IMR-90 (cell line): ENCODE results near the gene HYOU1. TPM values are rescaled to one million over a fixed set of nuclear protein-coding genes. Genes with fewer than 3 reads are reported as not detected.

Experiments
- ATAC-seq: fragments of 200-7000 bp; cut with Tn5 transposase; 2 replicates; pipeline ENCODE4 v1.9.1; 2020; ENCODE audit warnings: low read depth, mild to moderate bottlenecking, moderate library complexity
- BruUV-seq: library from RNA; stranded (reverse); fragments of 400-500 nt; replicated peaks from 2 replicates; lab custom pipeline; 2021; lab: Mats Ljungman, UMichigan
- CTCF ChIA-PET: fragments of 300-600 bp; formaldehyde crosslinking; extraction: SDS; loops from one replicate; lab custom pipeline; 2021; ENCODE audit warnings: antibody characterized with exemption; lab: Yijun Ruan, JAX
- POLR2A ChIA-PET: fragments of 300-600 bp; sonication (Branson Sonifier 250); formaldehyde crosslinking; loops from one replicate; lab custom pipeline; 2022; ENCODE audit warnings: antibody characterized with exemption; ENCODE audit not compliant: unreplicated experiment; lab: Charles Lee
- DNase-seq: peaks from one replicate; pipeline ENCODE4 v3.0.0; 2013
- H2AFZ ChIP-seq: replicated peaks from 2 replicates; pipeline ENCODE3; 2013; ENCODE audit warnings: low read length, mild to moderate bottlenecking; ENCODE audit not compliant: poor library complexity
- H2AK5ac ChIP-seq: 2 replicates; pipeline ENCODE4 v1.6.1; 2013; ENCODE audit warnings: low read depth, low read length, inconsistent platforms
- H2AK9ac ChIP-seq: replicated peaks from 2 replicates; pipeline ENCODE3; 2013; ENCODE audit warnings: mild to moderate bottlenecking, low read depth, low read length, moderate library complexity; ENCODE audit not compliant: poor library complexity
- H2BK120ac ChIP-seq: 2 replicates; pipeline ENCODE4 v1.6.1; 2013; ENCODE audit warnings: low read depth, low read length, inconsistent platforms
- H2BK15ac ChIP-seq: 3 replicates; pipeline ENCODE4 v1.6.1; 2013; ENCODE audit warnings: low read depth, low read length, inconsistent platforms
- H2BK20ac ChIP-seq: 2 replicates; pipeline ENCODE4 v1.6.1; 2013; ENCODE audit warnings: low read depth, mild to moderate bottlenecking, inconsistent platforms, low read length, moderate library complexity
- H2BK5ac ChIP-seq: 2 replicates; pipeline ENCODE4 v1.6.1; 2013; ENCODE audit warnings: mild to moderate bottlenecking, low read depth, low read length, inconsistent platforms; ENCODE audit not compliant: poor library complexity, severe bottlenecking
- H3K14ac ChIP-seq: replicated peaks from 2 replicates; pipeline ENCODE4 v1.6.1; 2013; ENCODE audit warnings: low read depth, low read length, inconsistent platforms
- H3K18ac ChIP-seq: 2 replicates; pipeline ENCODE4 v1.6.1; 2013; ENCODE audit warnings: low read depth, low read length, control low read depth
- H3K23ac ChIP-seq: 2 replicates; pipeline ENCODE4 v1.6.1; 2013; ENCODE audit warnings: low read depth, low read length, inconsistent platforms
- H3K27ac ChIP-seq: 2 replicates; pipeline ENCODE4 v1.5.1; 2013; ENCODE audit warnings: mild to moderate bottlenecking, control low read depth, low read length; ENCODE audit not compliant: insufficient read depth
- H3K27me3 ChIP-seq: 2 replicates; pipeline ENCODE4 v1.6.1; 2013; ENCODE audit warnings: low read length; ENCODE audit not compliant: control insufficient read depth, insufficient read depth
- H3K36me3 ChIP-seq: 2 replicates; pipeline ENCODE4 v1.6.1; 2013; ENCODE audit warnings: low read length, mixed read lengths; ENCODE audit not compliant: control insufficient read depth, insufficient read depth
- H3K4ac ChIP-seq: 2 replicates; pipeline ENCODE4 v1.6.1; 2013; ENCODE audit warnings: low read depth, low read length, inconsistent platforms
- H3K4me1 ChIP-seq: 2 replicates; pipeline ENCODE4 v1.6.1; 2013; ENCODE audit warnings: low read length, mixed read lengths; ENCODE audit not compliant: control insufficient read depth, insufficient read depth
- H3K4me2 ChIP-seq: 2 replicates; pipeline ENCODE4 v1.6.1; 2013; ENCODE audit warnings: low read depth, mild to moderate bottlenecking, control low read depth, low read length, moderate library complexity
- H3K4me3 ChIP-seq: 2 replicates; pipeline ENCODE4 v1.5.1; 2013; ENCODE audit warnings: low read depth, mild to moderate bottlenecking, control low read depth, low read length, moderate library complexity; ENCODE audit not compliant: insufficient read depth
- H3K56ac ChIP-seq: 2 replicates; pipeline ENCODE4 v1.6.1; 2013; ENCODE audit warnings: low read length, inconsistent platforms; ENCODE audit not compliant: insufficient read depth; ENCODE audit errors: extremely low read depth
- H3K79me1 ChIP-seq, 2 experiments: 2 replicates each; pipeline ENCODE4 v1.6.1; 2013; ENCODE audit warnings: low read length in 2 of 2, inconsistent platforms in 1 of 2, low read depth in 1 of 2
- H3K9ac ChIP-seq: 2 replicates; pipeline ENCODE4 v1.6.1; 2013; ENCODE audit warnings: low read depth, low read length, control low read depth
- H3K9me1 ChIP-seq: 2 replicates; pipeline ENCODE4 v1.6.1; 2013; ENCODE audit warnings: low read length, inconsistent platforms; ENCODE audit not compliant: insufficient read depth
- H3K9me3 ChIP-seq: 2 replicates; pipeline ENCODE4 v1.6.1; 2013; ENCODE audit warnings: low read length; ENCODE audit not compliant: control insufficient read depth, insufficient read depth
- H4K20me1 ChIP-seq: 2 replicates; pipeline ENCODE4 v1.6.1; 2013; ENCODE audit warnings: low read length, inconsistent platforms; ENCODE audit not compliant: insufficient read depth
- H4K5ac ChIP-seq: 2 replicates; pipeline ENCODE4 v1.6.1; 2013; ENCODE audit warnings: mild to moderate bottlenecking, low read depth, low read length, control low read depth
- H4K8ac ChIP-seq, 2 experiments: 2 replicates each; pipeline ENCODE4 v1.6.1; 2013; ENCODE audit warnings: low read depth in 2 of 2, low read length in 2 of 2, control low read depth in 1 of 2, inconsistent platforms in 1 of 2
- H4K91ac ChIP-seq: 2 replicates; pipeline ENCODE4 v1.6.1; 2013; ENCODE audit warnings: low read depth, low read length, inconsistent platforms; ENCODE audit not compliant: insufficient read depth
- CEBPB ChIP-seq: IDR thresholded peaks from 2 replicates; pipeline ENCODE4 v1.6.1; 2012; ENCODE audit warnings: low read depth, low read length, improper control_type of control experiment
- ELK1 ChIP-seq: fragments of 150-350 bp; IDR thresholded peaks from 2 replicates; pipeline ENCODE4 v1.6.1; 2016; ENCODE audit warnings: low read depth, mild to moderate bottlenecking, low read length, moderate library complexity, borderline replicate concordance
- FOS ChIP-seq: fragments of 150-350 bp; IDR thresholded peaks from 2 replicates; pipeline ENCODE4 v1.6.1; 2016; ENCODE audit warnings: low read depth, low read length
- MAFK ChIP-seq: IDR thresholded peaks from 2 replicates; pipeline ENCODE4 v1.6.1; 2012; ENCODE audit warnings: low read depth, low read length, improper control_type of control experiment
- MAZ ChIP-seq: IDR thresholded peaks from 2 replicates; pipeline ENCODE4 v1.6.1; 2012; ENCODE audit warnings: low read depth, mild to moderate bottlenecking, low read length, improper control_type of control experiment, moderate library complexity, borderline replicate concordance
- MXI1 ChIP-seq: IDR thresholded peaks from 2 replicates; pipeline ENCODE4 v1.6.1; 2012; ENCODE audit warnings: low read depth, mild to moderate bottlenecking, low read length, moderate library complexity, borderline replicate concordance
- NFE2L2 ChIP-seq: fragments of 150-350 bp; IDR thresholded peaks from 2 replicates; pipeline ENCODE4 v1.6.1; 2016; ENCODE audit warnings: low read depth, mild to moderate bottlenecking, low read length
- POLR2A ChIP-seq: IDR thresholded peaks from 2 replicates; pipeline ENCODE4 v1.6.1; 2012; ENCODE audit warnings: mild to moderate bottlenecking, low read depth, low read length
- RCOR1 ChIP-seq: IDR thresholded peaks from 2 replicates; pipeline ENCODE4 v1.6.1; 2012; ENCODE audit warnings: mild to moderate bottlenecking, low read length, improper control_type of control experiment; ENCODE audit not compliant: insufficient replicate concordance
- RFX5 ChIP-seq: IDR thresholded peaks from 2 replicates; pipeline ENCODE4 v1.8.0; 2012; ENCODE audit warnings: low read depth, mild to moderate bottlenecking, low read length, moderate library complexity
- SMC3 ChIP-seq: fragments of 150-350 bp; IDR thresholded peaks from 2 replicates; pipeline ENCODE4 v1.6.1; 2016; ENCODE audit warnings: low read depth, mild to moderate bottlenecking, antibody characterized with exemption, low read length, moderate library complexity
- WGBS, 2 experiments: methylation state at CpG; one replicate each; pipeline versions ENCODE4 v1.1.5 to v1.1.7; 2013; ENCODE audit warnings: missing lambda C conversion rate in 2 of 2; ENCODE audit not compliant: insufficient read length in 1 of 2; ENCODE audit errors: extremely low coverage in 2 of 2; 5-methylcytosine and 5-hydroxymethylcytosine counted together
- dilution Hi-C: fragments of 300-500 bp; cut with HindIII; formaldehyde crosslinking; loops from one replicate; pipeline ENCODE4 v1.14.3; 2018; ENCODE audit warnings: low sequenced_read_pairs; ENCODE audit not compliant: unreplicated experiment
- in situ Hi-C: fragments of 300-500 bp; cut with MboI; formaldehyde crosslinking; loops from 3 replicates; pipeline ENCODE4 v1.14.3; 2019; ENCODE audit warnings: low sequenced_read_pairs, inconsistent platforms, mixed read lengths
- intact Hi-C: fragments of 100-400 bp; cut with micrococcal nuclease; formaldehyde crosslinking; loops from 2 replicates; pipeline ENCODE4 v1.10.0; 2022
- polyA plus RNA-seq, 3 experiments: library from polyadenylated mRNA; depleted of rRNA; stranded (reverse); fragments of >200 nt; gene quantifications; 2 replicates each; pipeline ENCODE4 v1.2.3, GENCODE V29; 2012; ENCODE audit warnings: low replicate concordance in 1 of 3
- total RNA-seq: library from RNA; depleted of rRNA; stranded (reverse); fragments of >200 nt; gene quantifications from 2 replicates; pipeline ENCODE4 v1.2.3, GENCODE V29; 2012
- TF ChIP-seq, protein P1 (sequence below): conservative IDR thresholded peaks from 2 replicates; pipeline ENCODE4 v1.5.1; 2012; ENCODE audit warnings: mild to moderate bottlenecking, low read depth, low read length, improper control_type of control experiment
- TF ChIP-seq, protein P2 (sequence below): fragments of 150-350 bp; IDR thresholded peaks from 2 replicates; pipeline ENCODE4 v1.6.1; 2017; ENCODE audit warnings: mild to moderate bottlenecking, antibody characterized with exemption, low read length, low read depth

HYOU1 gene
- total and polyA plus RNA-seq, 2 of the 4 experiments (the other 2 are of a cell fraction) = 117 to 181 TPM

GRCh38 chr11:119024430-119025098 is 32.4 kb downstream of the HYOU1 start:
- Histone ChIP-seq H2AK5ac (no peak overlapping the region), H3K4me3 (no peak overlapping the region), H3K9me1 (peaks cover 3% of the 10 kb centered on the region), H3K36me3 (peaks cover 27% of the 10 kb centered on the region), H4K20me1 (peaks cover 4% of the 10 kb centered on the region; the same call in 1 of the 2 replicates), H3K79me1 (peaks cover 17 to 47% of the 10 kb centered on the region in 2 experiments), H3K9ac (no peak overlapping the region), H3K27me3 (no peaks in the 10 kb centered on the region), H3K56ac (no peak overlapping the region), H2AFZ (no peak overlapping the region), H3K4me2 (no peak overlapping the region), H3K18ac (no peak overlapping the region), H4K8ac (no peak overlapping the region), H2BK15ac (no peak overlapping the region), H3K4me1 (peaks cover 4% of the 10 kb centered on the region), H3K23ac (no peak overlapping the region), H2BK5ac (no peak overlapping the region), H3K27ac (no peak overlapping the region), H4K91ac (no peak overlapping the region), H3K9me3 (no peaks in the 10 kb centered on the region), H2BK120ac (no peak overlapping the region), H2BK20ac (no peak overlapping the region), H4K5ac (no peak overlapping the region), H3K14ac (no peak overlapping the region), H2AK9ac (no peak overlapping the region), H3K4ac (no peak overlapping the region)
- WGBS, 2 experiments = 59% methylated on average over 4 of the region's 15 CpGs; no CpG with 5 or more reads in 1 of the 2 experiments
- intact Hi-C loops (no loop called here), dilution Hi-C loops (no loop called here), in situ Hi-C loops (no loop called here)
- ChIA-PET CTCF (no interaction called here), POLR2A (no interaction called here)
- ATAC-seq (no peak), DNase-seq (no peak)
- no TSS peak for BruUV-seq
- no peak for TF ChIP-seq MAFK
- TF ChIP-seq FOS = no peak
- TF ChIP-seq CEBPB = no peak
- TF ChIP-seq RFX5 = no peak
- no peak for TF ChIP-seq POLR2A
- no peak for TF ChIP-seq SMC3
- TF ChIP-seq RCOR1 = no peak
- no peak for TF ChIP-seq ELK1
- TF ChIP-seq MAZ = no peak
- TF ChIP-seq MXI1 = no peak
- TF ChIP-seq, protein P1, sequence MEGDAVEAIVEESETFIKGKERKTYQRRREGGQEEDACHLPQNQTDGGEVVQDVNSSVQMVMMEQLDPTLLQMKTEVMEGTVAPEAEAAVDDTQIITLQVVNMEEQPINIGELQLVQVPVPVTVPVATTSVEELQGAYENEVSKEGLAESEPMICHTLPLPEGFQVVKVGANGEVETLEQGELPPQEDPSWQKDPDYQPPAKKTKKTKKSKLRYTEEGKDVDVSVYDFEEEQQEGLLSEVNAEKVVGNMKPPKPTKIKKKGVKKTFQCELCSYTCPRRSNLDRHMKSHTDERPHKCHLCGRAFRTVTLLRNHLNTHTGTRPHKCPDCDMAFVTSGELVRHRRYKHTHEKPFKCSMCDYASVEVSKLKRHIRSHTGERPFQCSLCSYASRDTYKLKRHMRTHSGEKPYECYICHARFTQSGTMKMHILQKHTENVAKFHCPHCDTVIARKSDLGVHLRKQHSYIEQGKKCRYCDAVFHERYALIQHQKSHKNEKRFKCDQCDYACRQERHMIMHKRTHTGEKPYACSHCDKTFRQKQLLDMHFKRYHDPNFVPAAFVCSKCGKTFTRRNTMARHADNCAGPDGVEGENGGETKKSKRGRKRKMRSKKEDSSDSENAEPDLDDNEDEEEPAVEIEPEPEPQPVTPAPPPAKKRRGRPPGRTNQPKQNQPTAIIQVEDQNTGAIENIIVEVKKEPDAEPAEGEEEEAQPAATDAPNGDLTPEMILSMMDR = no peak
- no peak for TF ChIP-seq NFE2L2
- TF ChIP-seq, protein P2, sequence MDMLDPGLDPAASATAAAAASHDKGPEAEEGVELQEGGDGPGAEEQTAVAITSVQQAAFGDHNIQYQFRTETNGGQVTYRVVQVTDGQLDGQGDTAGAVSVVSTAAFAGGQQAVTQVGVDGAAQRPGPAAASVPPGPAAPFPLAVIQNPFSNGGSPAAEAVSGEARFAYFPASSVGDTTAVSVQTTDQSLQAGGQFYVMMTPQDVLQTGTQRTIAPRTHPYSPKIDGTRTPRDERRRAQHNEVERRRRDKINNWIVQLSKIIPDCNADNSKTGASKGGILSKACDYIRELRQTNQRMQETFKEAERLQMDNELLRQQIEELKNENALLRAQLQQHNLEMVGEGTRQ = no peak
